Measurements from ENCODE around the gene ARRB1.
A peak's percentile ranks its signal among the peaks of the same experiment; 100 is the strongest.

Gene ARRB1

GRCh38 chr11:75341612-75342011, 9.8 kb downstream of the ARRB1 start:
- TF ChIP-seq FOXP2 (optimal IDR thresholded peaks at IDR 0.05; ENCODE audit: borderline replicate concordance, extremely low read depth, extremely low read length, insufficient read depth) (no peak), TAF1 (IDR thresholded peaks at IDR 0.05; ENCODE audit: borderline replicate concordance, insufficient read depth, low read length) (no peak), SIN3A (IDR thresholded peaks at IDR 0.05; ENCODE audit: borderline replicate concordance, insufficient read depth, low read length) (no peak), POLR2AphosphoS5 (IDR thresholded peaks at IDR 0.05; ENCODE audit: low read depth, low read length) (no peak)
- TF ChIP-seq, protein P1, sequence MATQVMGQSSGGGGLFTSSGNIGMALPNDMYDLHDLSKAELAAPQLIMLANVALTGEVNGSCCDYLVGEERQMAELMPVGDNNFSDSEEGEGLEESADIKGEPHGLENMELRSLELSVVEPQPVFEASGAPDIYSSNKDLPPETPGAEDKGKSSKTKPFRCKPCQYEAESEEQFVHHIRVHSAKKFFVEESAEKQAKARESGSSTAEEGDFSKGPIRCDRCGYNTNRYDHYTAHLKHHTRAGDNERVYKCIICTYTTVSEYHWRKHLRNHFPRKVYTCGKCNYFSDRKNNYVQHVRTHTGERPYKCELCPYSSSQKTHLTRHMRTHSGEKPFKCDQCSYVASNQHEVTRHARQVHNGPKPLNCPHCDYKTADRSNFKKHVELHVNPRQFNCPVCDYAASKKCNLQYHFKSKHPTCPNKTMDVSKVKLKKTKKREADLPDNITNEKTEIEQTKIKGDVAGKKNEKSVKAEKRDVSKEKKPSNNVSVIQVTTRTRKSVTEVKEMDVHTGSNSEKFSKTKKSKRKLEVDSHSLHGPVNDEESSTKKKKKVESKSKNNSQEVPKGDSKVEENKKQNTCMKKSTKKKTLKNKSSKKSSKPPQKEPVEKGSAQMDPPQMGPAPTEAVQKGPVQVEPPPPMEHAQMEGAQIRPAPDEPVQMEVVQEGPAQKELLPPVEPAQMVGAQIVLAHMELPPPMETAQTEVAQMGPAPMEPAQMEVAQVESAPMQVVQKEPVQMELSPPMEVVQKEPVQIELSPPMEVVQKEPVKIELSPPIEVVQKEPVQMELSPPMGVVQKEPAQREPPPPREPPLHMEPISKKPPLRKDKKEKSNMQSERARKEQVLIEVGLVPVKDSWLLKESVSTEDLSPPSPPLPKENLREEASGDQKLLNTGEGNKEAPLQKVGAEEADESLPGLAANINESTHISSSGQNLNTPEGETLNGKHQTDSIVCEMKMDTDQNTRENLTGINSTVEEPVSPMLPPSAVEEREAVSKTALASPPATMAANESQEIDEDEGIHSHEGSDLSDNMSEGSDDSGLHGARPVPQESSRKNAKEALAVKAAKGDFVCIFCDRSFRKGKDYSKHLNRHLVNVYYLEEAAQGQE (IDR thresholded peaks at IDR 0.05; ENCODE audit: insufficient read depth in 1 of 2, low read depth in 2 of 2, low read length in 2 of 2): no peak

GRCh38 chr11:75339685-75340409, 11.6 kb downstream of the ARRB1 start:
- TF ChIP-seq POLR2AphosphoS5 (IDR thresholded peaks at IDR 0.05; ENCODE audit: low read depth, low read length) (no peak), TAF1 (IDR thresholded peaks at IDR 0.05; ENCODE audit: borderline replicate concordance, insufficient read depth, low read length) (no peak), FOXP2 (optimal IDR thresholded peaks at IDR 0.05; ENCODE audit: borderline replicate concordance, extremely low read depth, extremely low read length, insufficient read depth) (no peak), SIN3A (IDR thresholded peaks at IDR 0.05; ENCODE audit: borderline replicate concordance, insufficient read depth, low read length) (no peak)
- TF ChIP-seq, protein P1 (IDR thresholded peaks at IDR 0.05; ENCODE audit: insufficient read depth in 1 of 2, low read depth in 2 of 2, low read length in 2 of 2): 0 out of 4 replicates have a peak, but pooled peaks of 1 of the 2 experiments have one; percentile 2

DNA sequence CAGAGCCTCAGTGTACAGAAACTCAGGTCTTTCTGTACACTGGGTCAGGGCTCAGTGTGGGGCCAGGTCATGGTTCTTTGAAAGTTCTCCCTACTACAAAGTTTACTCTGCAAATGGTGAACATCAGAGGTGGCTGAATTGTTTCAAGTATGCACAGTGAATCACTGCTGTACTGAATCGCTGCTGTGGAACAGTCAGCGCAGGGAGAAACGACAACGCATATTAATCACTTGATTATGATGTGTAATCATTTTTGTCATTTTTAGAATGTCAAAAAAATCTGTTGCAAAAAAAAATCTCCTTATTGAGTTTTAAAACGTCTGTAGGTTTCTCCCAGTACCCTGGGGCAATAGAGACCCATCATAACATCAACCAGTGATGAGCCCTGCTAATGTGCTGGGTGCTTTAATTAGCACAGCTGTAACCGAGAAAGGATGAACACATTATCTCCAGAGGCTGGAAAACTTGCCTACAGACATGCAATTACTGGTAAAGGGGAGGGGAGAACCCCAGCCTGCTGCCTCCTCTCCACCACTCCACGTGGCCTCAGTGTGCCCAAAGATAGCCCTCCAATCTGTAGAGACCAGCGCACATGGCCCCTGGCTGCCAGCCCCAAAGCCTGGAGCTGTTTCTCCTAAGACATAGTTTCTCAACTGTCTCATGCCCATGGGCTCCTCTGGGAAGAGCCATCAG, 12.8 kb downstream of the ARRB1 start:
- TF ChIP-seq SIN3A (IDR thresholded peaks at IDR 0.05; ENCODE audit: borderline replicate concordance, insufficient read depth, low read length) (no peak), POLR2AphosphoS5 (IDR thresholded peaks at IDR 0.05; ENCODE audit: low read depth, low read length) (no peak), TAF1 (IDR thresholded peaks at IDR 0.05; ENCODE audit: borderline replicate concordance, insufficient read depth, low read length) (no peak), FOXP2 (optimal IDR thresholded peaks at IDR 0.05; ENCODE audit: borderline replicate concordance, extremely low read depth, extremely low read length, insufficient read depth) (no peak)
- TF ChIP-seq, protein P1 (IDR thresholded peaks at IDR 0.05; ENCODE audit: insufficient read depth in 1 of 2, low read depth in 2 of 2, low read length in 2 of 2): no peak

DNA sequence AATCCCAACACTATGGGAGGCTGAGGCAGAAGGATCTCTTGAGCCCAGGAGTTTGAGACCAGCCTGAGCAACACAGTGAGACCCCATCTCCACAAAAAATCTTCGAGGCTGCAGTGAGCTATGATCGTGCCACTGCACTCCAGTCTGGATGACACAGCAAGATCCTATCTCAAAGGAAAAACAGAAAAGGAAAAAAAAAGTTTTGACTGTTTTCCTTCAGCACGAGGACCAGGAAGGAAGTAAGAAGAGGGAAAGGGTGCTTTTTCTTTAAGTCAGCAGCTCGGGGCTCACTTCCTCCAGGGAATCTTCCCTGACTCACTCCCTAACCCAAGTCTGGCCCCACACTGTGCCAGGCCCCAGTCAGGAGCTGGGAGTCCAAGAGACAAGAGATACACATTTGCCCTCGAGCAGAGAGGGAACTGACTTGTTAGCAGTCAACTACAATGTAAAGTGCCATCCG, 14.2 kb downstream of the ARRB1 start:
- TF ChIP-seq, protein P1 (IDR thresholded peaks at IDR 0.05; ENCODE audit: insufficient read depth in 1 of 2, low read depth in 2 of 2, low read length in 2 of 2): 0 out of 4 replicates have a peak, but pooled peaks of 1 of the 2 experiments have one; percentile 29
- TF ChIP-seq SIN3A (IDR thresholded peaks at IDR 0.05; ENCODE audit: borderline replicate concordance, insufficient read depth, low read length) (no peak), POLR2AphosphoS5 (IDR thresholded peaks at IDR 0.05; ENCODE audit: low read depth, low read length) (no peak), FOXP2 (optimal IDR thresholded peaks at IDR 0.05; ENCODE audit: borderline replicate concordance, extremely low read depth, extremely low read length, insufficient read depth) (no peak), TAF1 (IDR thresholded peaks at IDR 0.05; ENCODE audit: borderline replicate concordance, insufficient read depth, low read length) (no peak)
